SK-N-SH (cell line): ENCODE results near the gene MRPL44.

Experiments
- CTCF ChIP-seq: fragments of 200-600 bp; sonication (generic); IDR thresholded peaks from 2 replicates; pipeline ENCODE4 v1.6.1; 2017; ENCODE audit warnings: antibody characterized with exemption, mild to moderate bottlenecking, moderate library complexity
- EP300 ChIP-seq, 2 experiments: IDR thresholded peaks; 2 replicates each; pipeline versions ENCODE4 v1.4.0 to v1.6.1; 2012; ENCODE audit warnings: borderline replicate concordance in 1 of 2, low read depth in 1 of 2, low read length in 1 of 2
- FOSL2 ChIP-seq: IDR thresholded peaks from 2 replicates; pipeline ENCODE4 v1.4.0; 2012; ENCODE audit warnings: low read depth, mild to moderate bottlenecking, moderate library complexity, borderline replicate concordance
- FOXJ3 ChIP-seq: sonication (generic); formaldehyde crosslinking; IDR thresholded peaks from 2 replicates; pipeline ENCODE4 v1.5.1; 2020; ENCODE audit warnings: mild to moderate bottlenecking, missing genetic modification reagents
- JUND ChIP-seq: IDR thresholded peaks from 2 replicates; pipeline ENCODE4 v1.4.0; 2012
- MAX ChIP-seq: IDR thresholded peaks from 2 replicates; pipeline ENCODE4 v1.4.0; 2012; ENCODE audit warnings: low read depth
- NRF1 ChIP-seq: IDR thresholded peaks from 2 replicates; pipeline ENCODE4 v1.6.1; 2012; ENCODE audit warnings: low read depth, mild to moderate bottlenecking, low read length
- RCOR1 ChIP-seq: fragments of 150-350 bp; IDR thresholded peaks from 2 replicates; pipeline ENCODE4 v1.6.1; 2017; ENCODE audit warnings: antibody characterized with exemption, low read length
- REST ChIP-seq: IDR thresholded peaks from 2 replicates; pipeline ENCODE4 v1.6.1; 2012; ENCODE audit warnings: mild to moderate bottlenecking, low read depth, low read length, moderate library complexity
- RFX5 ChIP-seq: IDR thresholded peaks from 2 replicates; pipeline ENCODE4 v1.6.1; 2012; ENCODE audit warnings: mild to moderate bottlenecking, improper control_type of control experiment, low read length
- SMC3 ChIP-seq: IDR thresholded peaks from 2 replicates; pipeline ENCODE4 v1.6.1; 2012; ENCODE audit warnings: low read depth, low read length, improper control_type of control experiment
- TEAD4 ChIP-seq: IDR thresholded peaks from 2 replicates; pipeline ENCODE4 v1.4.0; 2012; ENCODE audit warnings: mild to moderate bottlenecking, borderline replicate concordance; ENCODE audit not compliant: insufficient read depth

- no peak for TF ChIP-seq CTCF
- no peak for TF ChIP-seq TEAD4
- no peak for TF ChIP-seq REST
- TF ChIP-seq FOXJ3, result no peak
- TF ChIP-seq MAX, result no peak
- no peak for TF ChIP-seq JUND
- TF ChIP-seq RCOR1, result no peak
- TF ChIP-seq RFX5, result no peak
- no peak for TF ChIP-seq NRF1
- no peak for TF ChIP-seq SMC3
- TF ChIP-seq EP300 (IDR thresholded peaks at IDR 0.05; ENCODE audit: borderline replicate concordance in 1 of 2, low read depth in 1 of 2, low read length in 1 of 2), result no peak
- TF ChIP-seq FOSL2, result no peak
These were observed 23.1 kb downstream of the MRPL44 start for GRCh38 chr2:223980397-223980735.
